GM10266 (cell line): ENCODE data around the gene ARMH3.

Source experiments
- DNase-seq: peaks from one replicate; pipeline ENCODE4 v3.0.0; 2012; ENCODE audit errors: extremely low spot score
- CTCF ChIP-seq: IDR thresholded peaks from 2 replicates; pipeline ENCODE4 v1.5.1; 2012; ENCODE audit warnings: mild to moderate bottlenecking, low read depth; ENCODE audit not compliant: control insufficient read depth, insufficient read depth; ENCODE audit errors: missing control alignments

The ARMH3 gene

GRCh38 chr10:101894266-101894665 is 161.7 kb downstream of the ARMH3 start:
- DNase-seq = no peak
- TF ChIP-seq CTCF = no peak

GRCh38 chr10:101893510-101894120 is 162.4 kb downstream of the ARMH3 start:
- no peak for DNase-seq
- no peak for TF ChIP-seq CTCF

- DNase-seq = no peak
- no peak for TF ChIP-seq CTCF
Measured at GRCh38 chr10:101892782-101893391, 163.1 kb downstream of the ARMH3 start.

- DNase-seq = peak; percentile 66
- peak; percentile 81 for TF ChIP-seq CTCF
Measured at GRCh38 chr10:101889256-101890210, 166.4 kb downstream of the ARMH3 start.

- TF ChIP-seq CTCF = no peak
- DNase-seq = no peak
Measured at GRCh38 chr10:101888251-101888949, 167.6 kb downstream of the ARMH3 start.

GRCh38 chr10:101887775-101888174 is 168.2 kb downstream of the ARMH3 start:
- no peak for TF ChIP-seq CTCF
- DNase-seq = no peak
